HG03103 (cell line): Measurements from ENCODE around the gene DZIP1.
"Not testable (repeated sequence)": the region's sequence is repeated elsewhere in the genome, so short reads cannot be mapped to it uniquely, and the experiment has no call there.

ENCODE experiments used
- ATAC-seq: cut with Tn5 transposase; IDR thresholded peaks from one replicate; pipeline ENCODE4 v1.9.1; 2021; ENCODE audit warnings: low read depth; ENCODE audit not compliant: unreplicated experiment

Gene DZIP1

GRCh38 chr13:95605448-95606125 is 38.9 kb downstream of the DZIP1 start:
- ATAC-seq, result no peak

- no peak for ATAC-seq
Measured at GRCh38 chr13:95604556-95604915, 40.0 kb downstream of the DZIP1 start.

- ATAC-seq, result no peak
Measured at GRCh38 chr13:95603887-95604555, 40.5 kb downstream of the DZIP1 start.

- no peak for ATAC-seq
Measured at GRCh38 chr13:95601906-95602305, 42.6 kb downstream of the DZIP1 start.

GRCh38 chr13:95601216-95601615 is 43.3 kb downstream of the DZIP1 start:
- no peak for ATAC-seq

- no peak for ATAC-seq
Measured at GRCh38 chr13:95596701-95597100, 47.8 kb downstream of the DZIP1 start.

GRCh38 chr13:95593462-95593861 is 51.0 kb downstream of the DZIP1 start:
- no peak for ATAC-seq

- ATAC-seq, result no peak
Measured at GRCh38 chr13:95588721-95589120, 55.8 kb downstream of the DZIP1 start.

- no peak for ATAC-seq
Measured at GRCh38 chr13:95588134-95588533, 56.4 kb downstream of the DZIP1 start.

- ATAC-seq, result no peak
Measured at GRCh38 chr13:95585867-95586266, 58.6 kb downstream of the DZIP1 start.

- peak; percentile 98 for ATAC-seq
Measured at GRCh38 chr13:95579303-95579702, 65.2 kb downstream of the DZIP1 start.

- ATAC-seq, result no peak
Measured at GRCh38 chr13:95573221-95573620, 71.3 kb downstream of the DZIP1 start.

- ATAC-seq, result no peak
Measured at GRCh38 chr13:95571941-95572340, 72.6 kb downstream of the DZIP1 start.

GRCh38 chr13:95570016-95570415 is 74.5 kb downstream of the DZIP1 start:
- ATAC-seq, result no peak

GRCh38 chr13:95568131-95568530 is 76.4 kb downstream of the DZIP1 start:
- ATAC-seq, result no peak

GRCh38 chr13:95565758-95566157 is 78.7 kb downstream of the DZIP1 start:
- not testable (repeated sequence) for ATAC-seq

- no peak for ATAC-seq
Measured at GRCh38 chr13:95564733-95565291, 79.7 kb downstream of the DZIP1 start.

GRCh38 chr13:95564091-95564490 is 80.4 kb downstream of the DZIP1 start:
- ATAC-seq, result no peak

- ATAC-seq, result no peak
Measured at GRCh38 chr13:95560387-95560786, 84.1 kb downstream of the DZIP1 start.

GRCh38 chr13:95559100-95559499 is 85.4 kb downstream of the DZIP1 start:
- no peak for ATAC-seq

GRCh38 chr13:95557013-95557412 is 87.5 kb downstream of the DZIP1 start:
- no peak for ATAC-seq
